OCI-LY7 (cell line): ENCODE data around the gene BAHD1. TPM values are rescaled to one million over a fixed set of nuclear protein-coding genes. Genes with fewer than 3 reads are reported as not detected.

Experiments used
- BruUV-seq: library from RNA; stranded (reverse); fragments of 400-500 nt; replicated peaks from 2 replicates; lab custom pipeline; 2021; lab: Mats Ljungman, UMichigan
- CTCF ChIA-PET: fragments of 300-600 bp; sonication (Branson Sonifier 250); formaldehyde crosslinking; loops from one replicate; lab custom pipeline; 2022; ENCODE audit warnings: antibody characterized with exemption; ENCODE audit not compliant: unreplicated experiment; lab: Charles Lee
- POLR2A ChIA-PET: fragments of 300-600 bp; sonication (Branson Sonifier 250); formaldehyde crosslinking; loops from one replicate; lab custom pipeline; 2022; ENCODE audit warnings: antibody characterized with exemption; lab: Charles Lee
- DNase-seq: peaks from one replicate; pipeline ENCODE4 v3.0.0-alpha.2; 2015; ENCODE audit warnings: low spot score
- H2AFZ ChIP-seq: fragments of 200-600 bp; sonication (generic), shearing (Covaris generic); 2 replicates; pipeline ENCODE4 v1.6.1; 2014; ENCODE audit warnings: mild to moderate bottlenecking, antibody characterized with exemption, low read length, moderate library complexity
- H3K27ac ChIP-seq: fragments of 200-600 bp; sonication (generic); 2 replicates; pipeline ENCODE4 v1.5.1; 2014; ENCODE audit warnings: mixed run types, low read depth, mild to moderate bottlenecking, moderate library complexity, low read length, inconsistent platforms; ENCODE audit not compliant: poor library complexity, severe bottlenecking
- H3K36me3 ChIP-seq: fragments of 200-600 bp; sonication (generic); 2 replicates; pipeline ENCODE4 v1.6.1; 2014; ENCODE audit warnings: mild to moderate bottlenecking, antibody characterized with exemption, low read length, moderate library complexity, mixed read lengths; ENCODE audit not compliant: insufficient read depth
- H3K4me1 ChIP-seq: fragments of 200-600 bp; sonication (generic); 2 replicates; pipeline ENCODE4 v1.5.1; 2014; ENCODE audit warnings: mild to moderate bottlenecking, low read length; ENCODE audit not compliant: insufficient read depth, poor library complexity, severe bottlenecking
- H3K4me2 ChIP-seq: fragments of 200-600 bp; sonication (generic); 2 replicates; pipeline ENCODE4 v1.6.1; 2014; ENCODE audit warnings: mild to moderate bottlenecking, low read length
- H3K4me3 ChIP-seq: fragments of 200-600 bp; sonication (generic); 2 replicates; pipeline ENCODE4 v1.5.1; 2014; ENCODE audit warnings: mild to moderate bottlenecking, low read depth, low read length; ENCODE audit not compliant: poor library complexity, severe bottlenecking
- H3K79me2 ChIP-seq: fragments of 200-600 bp; sonication (generic); 2 replicates; pipeline ENCODE4 v1.6.1; 2016; ENCODE audit warnings: low read depth, mild to moderate bottlenecking, low read length, moderate library complexity, mixed read lengths; ENCODE audit not compliant: insufficient read depth
- H3K9me2 ChIP-seq: fragments of 200-600 bp; sonication (generic); 2 replicates; pipeline ENCODE4 v1.6.1; 2016; ENCODE audit warnings: mild to moderate bottlenecking, low read length, mixed read lengths; ENCODE audit not compliant: insufficient read depth
- H3K9me3 ChIP-seq: fragments of 200-600 bp; sonication (generic); 2 replicates; pipeline ENCODE4 v1.6.1; 2014; ENCODE audit warnings: mild to moderate bottlenecking, mixed run types, low read length, mixed read lengths
- H4K20me1 ChIP-seq: fragments of 200-600 bp; sonication (generic); 2 replicates; pipeline ENCODE4 v1.6.1; 2014; ENCODE audit warnings: mild to moderate bottlenecking, antibody characterized with exemption, low read length, moderate library complexity, mixed read lengths; ENCODE audit not compliant: insufficient read depth
- CTCF ChIP-seq: fragments of 200-600 bp; sonication (generic); conservative IDR thresholded peaks from 2 replicates; pipeline ENCODE4 v1.5.1; 2014; ENCODE audit warnings: mild to moderate bottlenecking, antibody characterized with exemption, low read length, moderate library complexity, mixed read lengths
- EZH2phosphoT487 ChIP-seq: fragments of 200-600 bp; sonication (generic); IDR thresholded peaks from 2 replicates; pipeline ENCODE4 v1.6.1; 2018; ENCODE audit warnings: low read depth, borderline replicate concordance, mild to moderate bottlenecking, mixed run types, antibody characterized with exemption, low read length, moderate library complexity, mixed read lengths
- intact Hi-C: fragments of 100-400 bp; cut with micrococcal nuclease; formaldehyde crosslinking; loops from one replicate; pipeline ENCODE4 v1.10.0; 2022; ENCODE audit not compliant: unreplicated experiment
- total RNA-seq, 2 experiments: library from RNA; depleted of rRNA in 1 of 2; stranded (reverse); fragments of >200 nt in 1 of 2; shearing (Covaris generic) in 1 of 2; gene quantifications; 2 replicates each; pipeline ENCODE4 v1.2.3, GENCODE V29; 2014 to 2022

Gene BAHD1
- total RNA-seq, 2 experiments from 2014 or later = 15.0 to 22.3 TPM

GRCh38 chr15:40513609-40514008, 72.9 kb downstream of the BAHD1 start:
- H2AFZ ChIP-seq = no peak overlapping the region
- no peak overlapping the region for H3K4me2 ChIP-seq
- no peaks in the 10 kb centered on the region for H3K9me3 ChIP-seq
- DNase-seq = no peak
- no peaks in the 10 kb centered on the region for H4K20me1 ChIP-seq
- no peak for TF ChIP-seq CTCF
- TF ChIP-seq EZH2phosphoT487 = no peak
- H3K36me3 ChIP-seq = no peaks in the 10 kb centered on the region
- H3K27ac ChIP-seq = no peak overlapping the region
- no peak overlapping the region for H3K4me3 ChIP-seq
- BruUV-seq = no TSS peak
- no peaks in the 10 kb centered on the region for H3K9me2 ChIP-seq
- intact Hi-C loops = loop anchor here (10.0 kb wide), 1 partner anchor 271 kb away; no protein-coding TSS in a partner anchor
- POLR2A ChIA-PET = no interaction called here
- no peaks in the 10 kb centered on the region for H3K79me2 ChIP-seq
- CTCF ChIA-PET = no interaction called here
- H3K4me1 ChIP-seq = no peaks in the 10 kb centered on the region

- DNase-seq = no peak
- Histone ChIP-seq H3K36me3 (no peaks in the 10 kb centered on the region), H3K27ac (no peak overlapping the region), H3K4me1 (peaks cover 6% of the 10 kb centered on the region), H3K4me2 (no peak overlapping the region), H4K20me1 (no peaks in the 10 kb centered on the region), H3K79me2 (no peaks in the 10 kb centered on the region), H3K9me3 (no peaks in the 10 kb centered on the region), H3K4me3 (no peak overlapping the region), H2AFZ (no peak overlapping the region), H3K9me2 (no peaks in the 10 kb centered on the region)
- POLR2A ChIA-PET = no interaction called here
- TF ChIP-seq EZH2phosphoT487 (no peak), CTCF (no peak)
- no TSS peak for BruUV-seq
- intact Hi-C loops = loop anchor here (10.0 kb wide), 1 partner anchor 268 kb away; no protein-coding TSS in a partner anchor
- CTCF ChIA-PET = no interaction called here
Observed at GRCh38 chr15:40516322-40516721, 75.6 kb downstream of the BAHD1 start.

Other genes with a start within 250 kb of the BAHD1 start
- gene PAK6, start 201.9 kb upstream of the BAHD1 start, total RNA-seq (2014; rRNA removed; shearing (Covaris generic)) = 0.03 and 0.10 TPM in 2 replicates
- not detected in 2 replicates for gene PAK6, start 201.9 kb upstream of the BAHD1 start, total RNA-seq (2022)
- not detected in 2 replicates for gene ANKRD63, start 157.9 kb upstream of the BAHD1 start, total RNA-seq (2014; rRNA removed; shearing (Covaris generic))
- not detected in 2 replicates for gene ANKRD63, start 157.9 kb upstream of the BAHD1 start, total RNA-seq (2022)
- gene PLCB2, start 133.0 kb upstream of the BAHD1 start, total RNA-seq (2014; rRNA removed; shearing (Covaris generic)) = not detected in 2 replicates
- gene PLCB2, start 133.0 kb upstream of the BAHD1 start, total RNA-seq (2022) = 9.2 and 9.6 TPM in 2 replicates
- gene INAFM2, start 117.3 kb upstream of the BAHD1 start, total RNA-seq (2014; rRNA removed; shearing (Covaris generic)) = 1.1 and 3.3 TPM in 2 replicates
- 4.4 and 5.3 TPM in 2 replicates for gene INAFM2, start 117.3 kb upstream of the BAHD1 start, total RNA-seq (2022)
- 0.15 TPM in 1 of 2 replicates, not detected in the other for gene CCDC9B, start 100.0 kb upstream of the BAHD1 start, total RNA-seq (2014; rRNA removed; shearing (Covaris generic))
- 1.4 TPM in 2 replicates for gene CCDC9B, start 100.0 kb upstream of the BAHD1 start, total RNA-seq (2022)
- not detected in 2 replicates for gene PHGR1, start 89.9 kb upstream of the BAHD1 start, total RNA-seq (2014; rRNA removed; shearing (Covaris generic))
- not detected in 2 replicates for gene PHGR1, start 89.9 kb upstream of the BAHD1 start, total RNA-seq (2022)
- 0.03 and 0.08 TPM in 2 replicates for gene DISP2, start 82.7 kb upstream of the BAHD1 start, total RNA-seq (2014; rRNA removed; shearing (Covaris generic))
- 0.25 and 0.26 TPM in 2 replicates for gene DISP2, start 82.7 kb upstream of the BAHD1 start, total RNA-seq (2022)
- gene KNSTRN, start 58.2 kb upstream of the BAHD1 start, total RNA-seq (2014; rRNA removed; shearing (Covaris generic)) = 71.3 and 89.6 TPM in 2 replicates
- gene KNSTRN, start 58.2 kb upstream of the BAHD1 start, total RNA-seq (2022) = 106 TPM in 2 replicates
- gene IVD, start 35.2 kb upstream of the BAHD1 start, total RNA-seq (2014; rRNA removed; shearing (Covaris generic)) = 16.4 and 20.6 TPM in 2 replicates
- gene IVD, start 35.2 kb upstream of the BAHD1 start, total RNA-seq (2022) = 57.2 and 67.3 TPM in 2 replicates
- 5.6 and 7.3 TPM in 2 replicates for gene CHST14, start 30.0 kb downstream of the BAHD1 start, total RNA-seq (2014; rRNA removed; shearing (Covaris generic))
- gene CHST14, start 30.0 kb downstream of the BAHD1 start, total RNA-seq (2022) = 13.6 and 15.3 TPM in 2 replicates
- gene CCDC32, start 124.1 kb downstream of the BAHD1 start, total RNA-seq (2014; rRNA removed; shearing (Covaris generic)) = 10.3 and 15.1 TPM in 2 replicates
- gene CCDC32, start 124.1 kb downstream of the BAHD1 start, total RNA-seq (2022) = 14.3 and 14.9 TPM in 2 replicates
- 26.4 and 27.7 TPM in 2 replicates for gene RPUSD2, start 128.3 kb downstream of the BAHD1 start, total RNA-seq (2014; rRNA removed; shearing (Covaris generic))
- 15.7 and 18.9 TPM in 2 replicates for gene RPUSD2, start 128.3 kb downstream of the BAHD1 start, total RNA-seq (2022)
- gene KNL1, start 153.3 kb downstream of the BAHD1 start, total RNA-seq (2014; rRNA removed; shearing (Covaris generic)) = 51.3 and 66.9 TPM in 2 replicates
- gene KNL1, start 153.3 kb downstream of the BAHD1 start, total RNA-seq (2022) = 58.7 and 62.3 TPM in 2 replicates